ENCODE measurements around the gene PNRC1.
A peak's percentile ranks its signal among the peaks of the same experiment; 100 is the strongest.
"Not testable (repeated sequence)": the region's sequence is repeated elsewhere in the genome, so short reads cannot be mapped to it uniquely, and the experiment has no call there.

Gene PNRC1

DNA sequence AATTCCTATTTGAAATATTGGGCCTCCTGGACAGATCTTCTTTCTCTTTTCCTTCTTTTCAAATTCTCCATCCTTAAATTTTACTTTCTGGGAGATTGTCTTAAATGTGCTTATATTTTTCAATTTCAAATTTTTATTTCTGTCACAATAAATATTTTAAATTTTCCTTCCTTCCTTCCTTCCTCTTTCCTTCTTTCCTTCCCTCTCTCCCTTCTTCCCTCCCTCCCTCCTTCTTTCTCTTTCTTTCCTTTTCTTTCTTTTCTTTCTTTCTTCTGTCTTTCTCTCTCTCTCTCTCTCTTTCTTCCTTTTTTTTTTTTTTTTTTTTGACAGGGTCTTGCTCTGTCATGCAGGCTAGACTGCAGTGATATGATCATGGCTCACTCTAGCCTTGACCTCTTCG, 16.7 kb upstream of the PNRC1 start:
- DNase-seq = no peak

GRCh38 chr6:89064931-89065330, 15.6 kb upstream of the PNRC1 start:
- DNase-seq = not testable (repeated sequence)

DNA sequence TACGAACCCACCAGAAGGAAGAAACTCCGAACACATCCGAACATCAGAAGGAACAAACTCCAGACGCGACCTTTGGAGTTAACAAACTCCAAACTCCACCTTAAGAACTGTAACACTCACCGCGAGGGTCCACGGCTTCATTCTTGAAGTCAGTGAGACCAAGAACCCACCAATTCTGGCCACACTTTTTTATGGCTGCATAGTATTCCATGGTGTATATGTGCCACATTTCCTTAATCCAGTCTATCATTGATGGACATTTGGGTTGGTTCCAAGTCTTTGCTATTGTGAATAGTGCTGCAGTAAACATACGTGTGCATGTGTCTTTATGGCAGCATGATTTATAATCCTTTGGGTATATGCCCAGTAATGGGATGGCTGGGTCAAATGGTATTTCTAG, 14.4 kb upstream of the PNRC1 start:
- DNase-seq = not testable (repeated sequence)

GRCh38 chr6:89066940-89067646, 13.5 kb upstream of the PNRC1 start:
- no peak for DNase-seq

DNA sequence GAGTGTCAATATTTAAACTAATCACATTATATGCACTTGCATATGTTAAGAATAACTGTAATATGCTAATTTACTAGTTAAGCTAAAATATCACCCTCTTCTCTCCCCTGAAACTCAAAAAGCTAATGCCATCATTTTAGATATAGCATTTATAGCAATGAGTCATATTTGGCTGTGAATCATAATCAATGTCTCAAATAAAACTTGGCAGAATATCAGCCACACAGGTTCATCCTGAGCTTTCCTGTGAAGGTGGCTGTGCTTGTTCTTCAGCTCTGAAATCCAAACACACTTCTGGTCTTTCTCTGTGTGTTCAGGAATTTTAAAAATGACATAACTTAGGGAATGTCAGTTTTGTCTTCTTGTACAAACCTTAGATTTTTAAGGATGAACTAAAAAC, 12.8 kb upstream of the PNRC1 start:
- no peak for DNase-seq

DNA sequence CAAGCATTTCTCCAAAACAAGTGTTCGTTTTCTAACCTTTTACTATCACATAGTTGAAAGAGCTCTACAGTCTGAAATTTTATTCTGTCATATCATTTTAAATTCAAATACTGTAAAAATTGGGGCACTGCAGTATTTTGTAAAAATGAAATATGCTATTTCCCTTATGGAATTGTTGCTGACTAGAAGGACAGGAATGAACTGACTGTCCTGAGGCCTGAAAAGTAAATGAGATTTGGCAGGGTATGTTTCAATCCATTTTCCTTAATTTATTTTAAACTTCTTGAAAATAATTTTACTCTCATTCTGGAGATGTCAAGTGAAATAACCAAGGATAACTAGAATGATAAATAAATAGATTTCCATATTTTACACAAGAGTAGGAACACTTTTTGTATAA, 11.9 kb upstream of the PNRC1 start:
- no peak for DNase-seq

DNA sequence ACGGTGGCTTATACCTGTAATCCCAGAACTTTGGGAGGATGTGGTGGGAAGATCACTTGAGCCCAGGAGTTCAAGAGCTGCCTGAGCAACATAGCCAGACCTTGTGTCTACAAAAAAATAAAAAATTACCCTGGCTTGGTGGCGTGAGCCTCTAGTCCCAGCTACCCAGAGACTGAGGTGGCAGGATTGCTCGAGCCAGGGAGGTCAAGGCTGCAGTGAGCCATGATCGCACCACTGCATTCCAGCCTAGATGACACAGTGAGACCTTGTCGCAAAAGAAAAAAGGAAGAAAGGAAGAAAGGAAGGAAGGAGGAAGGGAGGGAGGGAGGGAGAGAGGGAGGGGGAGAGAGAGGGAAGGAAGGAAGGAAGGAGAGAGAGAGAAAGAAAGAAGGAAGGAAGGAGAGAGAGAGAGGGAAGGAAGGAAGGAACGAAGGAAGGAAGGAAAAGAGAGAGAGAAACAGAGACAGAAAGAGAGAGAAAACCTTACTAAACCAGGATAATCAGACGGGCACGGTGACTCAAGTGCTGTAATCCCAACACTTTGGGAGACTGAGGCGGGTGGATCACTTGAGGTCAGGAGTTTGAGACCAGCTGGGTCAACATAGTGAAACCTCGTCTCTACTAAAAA, 10.9 kb upstream of the PNRC1 start:
- no peak for DNase-seq

DNA sequence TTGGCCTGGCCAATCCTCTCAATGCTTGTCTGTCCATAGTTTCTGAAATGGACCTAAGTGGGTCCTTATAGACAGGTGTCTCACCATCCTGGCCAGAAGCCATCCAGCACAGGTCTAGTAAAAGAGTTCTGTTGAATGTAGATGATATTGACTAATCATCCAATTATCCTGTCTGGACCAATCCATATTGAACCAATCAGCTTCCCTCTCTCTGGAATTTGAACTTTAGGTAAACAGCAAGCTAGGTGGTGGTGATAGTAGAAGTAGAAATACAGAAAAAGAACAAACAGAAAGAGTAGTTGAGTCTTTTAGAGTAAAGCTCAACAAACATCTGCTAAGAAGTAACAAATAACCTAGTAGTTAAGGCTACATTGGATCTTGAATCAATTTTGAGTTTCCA, 9.5 kb upstream of the PNRC1 start:
- no peak for DNase-seq

- DNase-seq = no peak
Observed at GRCh38 chr6:89073014-89073620, 7.4 kb upstream of the PNRC1 start.

DNA sequence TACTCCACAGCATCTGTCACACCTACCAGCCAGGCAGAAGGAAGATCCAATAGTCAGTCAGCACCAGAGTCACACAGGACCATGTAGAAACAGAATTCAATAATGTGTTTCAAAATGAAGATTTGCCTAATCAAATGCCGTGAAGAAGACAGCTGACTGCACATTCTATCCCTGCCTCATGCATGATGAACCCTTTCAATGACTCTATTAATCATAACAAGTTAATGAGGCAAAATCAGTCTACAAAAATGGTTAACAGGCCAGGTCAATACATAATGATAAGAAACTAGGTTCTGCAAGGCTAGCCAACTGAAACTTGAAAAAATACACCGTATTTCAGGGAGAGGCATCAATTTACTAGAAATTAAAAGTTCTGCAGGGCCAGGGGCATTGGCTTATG, 6.7 kb upstream of the PNRC1 start:
- DNase-seq = no peak

- DNase-seq = peak; percentile 5 to 53 (median 26)
Observed at GRCh38 chr6:89079511-89080234, 878 bp upstream of the PNRC1 start.

DNA sequence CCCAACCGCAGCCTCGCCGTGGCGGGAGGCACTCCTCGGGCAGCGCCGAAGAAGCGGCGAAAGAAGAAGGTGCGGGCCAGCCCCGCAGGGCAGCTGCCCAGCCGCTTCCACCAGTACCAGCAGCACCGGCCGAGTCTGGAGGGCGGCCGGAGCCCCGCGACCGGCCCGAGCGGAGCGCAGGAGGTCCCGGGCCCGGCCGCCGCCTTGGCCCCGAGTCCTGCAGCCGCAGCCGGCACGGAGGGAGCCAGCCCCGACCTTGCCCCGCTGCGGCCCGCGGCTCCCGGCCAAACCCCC, 525 bp downstream of the PNRC1 start:
- DNase-seq = no peak

DNA sequence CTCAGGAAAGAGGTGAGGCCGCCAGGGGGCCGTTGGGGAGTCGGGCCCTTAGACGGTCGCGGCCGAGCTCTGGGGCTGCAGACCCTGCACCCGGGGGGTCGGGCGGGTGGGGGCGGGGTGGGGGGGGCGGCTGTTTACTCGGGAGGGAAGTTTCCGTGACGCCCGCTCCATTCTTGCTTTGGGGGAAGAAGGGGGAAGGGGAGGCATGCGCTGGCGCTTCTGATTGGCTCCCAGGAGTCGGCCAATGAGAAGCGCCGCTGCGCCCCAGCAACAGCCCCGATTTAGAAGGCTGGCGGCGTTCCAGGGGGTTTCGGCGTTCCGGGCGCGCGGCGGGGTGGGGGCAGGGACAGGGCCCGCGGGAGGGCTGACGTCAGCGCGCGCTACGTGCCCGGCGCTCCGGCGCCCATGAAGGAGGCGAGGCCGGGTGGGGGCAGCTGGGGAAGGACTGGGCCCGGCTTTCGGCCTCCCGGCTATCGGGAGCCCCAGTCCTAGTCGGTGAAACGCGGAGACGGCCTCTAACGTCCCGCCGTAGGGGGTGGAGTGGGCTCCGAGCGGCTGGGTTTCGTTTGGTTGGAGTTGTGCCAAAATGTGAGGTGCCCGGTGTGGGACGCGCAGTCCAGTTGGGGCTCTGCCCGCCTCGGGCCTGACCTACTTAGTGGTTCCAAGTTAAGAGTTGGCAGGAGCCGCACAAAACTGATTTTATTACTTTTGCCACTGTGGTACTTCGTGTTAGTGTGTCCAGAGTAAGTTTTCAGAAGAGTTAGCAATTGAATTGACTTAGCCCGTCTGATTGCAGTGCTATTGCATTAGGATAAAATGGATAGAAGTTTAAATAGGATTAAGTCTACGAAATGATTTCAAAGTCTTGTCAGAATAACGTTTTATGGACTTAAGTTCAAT, 1.1 kb downstream of the PNRC1 start:
- DNase-seq = peak; percentile 98 to 99 (median 99)

DNA sequence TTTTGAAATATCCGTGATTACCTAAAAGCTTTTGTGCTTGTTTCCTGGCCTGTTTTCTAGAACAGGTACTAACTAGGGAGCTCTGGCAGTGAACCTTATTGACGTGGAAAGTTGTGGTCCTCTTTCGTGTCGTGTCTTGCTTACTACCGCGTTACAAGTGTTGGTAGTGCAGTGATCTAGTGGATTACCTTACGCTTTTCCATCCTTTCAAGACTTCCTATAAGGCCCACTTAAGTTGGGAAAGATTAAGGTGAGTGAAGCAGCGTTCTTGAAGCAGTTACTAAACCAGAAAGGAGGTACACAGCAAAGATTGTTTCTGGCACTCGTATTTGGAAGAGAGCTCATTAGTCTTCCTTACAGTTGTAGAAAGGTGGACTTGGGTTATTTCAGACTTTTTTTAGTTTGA, 1.9 kb downstream of the PNRC1 start:
- no peak for DNase-seq

GRCh38 chr6:89084542-89084941, 4.0 kb downstream of the PNRC1 start:
- no peak for DNase-seq

DNA sequence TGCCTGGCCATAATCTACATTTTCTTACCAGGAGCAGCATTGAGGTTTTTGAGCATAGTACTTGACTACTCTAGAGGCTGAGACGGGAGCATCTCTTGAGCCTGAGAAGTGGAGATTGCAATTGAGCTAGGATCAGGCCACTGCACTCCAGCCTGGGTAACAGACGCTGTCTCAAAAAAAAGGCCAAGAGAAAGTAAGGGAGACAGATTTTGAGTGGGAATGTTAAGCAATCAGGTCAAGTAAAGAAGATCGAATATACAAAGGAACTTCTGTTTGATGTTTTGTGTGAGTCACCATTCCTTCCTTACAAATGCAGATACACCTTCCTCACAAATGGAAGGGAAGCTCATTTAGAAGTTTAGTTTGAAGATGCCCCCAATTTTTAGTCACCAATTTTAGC, 4.4 kb downstream of the PNRC1 start:
- no peak for DNase-seq

DNA sequence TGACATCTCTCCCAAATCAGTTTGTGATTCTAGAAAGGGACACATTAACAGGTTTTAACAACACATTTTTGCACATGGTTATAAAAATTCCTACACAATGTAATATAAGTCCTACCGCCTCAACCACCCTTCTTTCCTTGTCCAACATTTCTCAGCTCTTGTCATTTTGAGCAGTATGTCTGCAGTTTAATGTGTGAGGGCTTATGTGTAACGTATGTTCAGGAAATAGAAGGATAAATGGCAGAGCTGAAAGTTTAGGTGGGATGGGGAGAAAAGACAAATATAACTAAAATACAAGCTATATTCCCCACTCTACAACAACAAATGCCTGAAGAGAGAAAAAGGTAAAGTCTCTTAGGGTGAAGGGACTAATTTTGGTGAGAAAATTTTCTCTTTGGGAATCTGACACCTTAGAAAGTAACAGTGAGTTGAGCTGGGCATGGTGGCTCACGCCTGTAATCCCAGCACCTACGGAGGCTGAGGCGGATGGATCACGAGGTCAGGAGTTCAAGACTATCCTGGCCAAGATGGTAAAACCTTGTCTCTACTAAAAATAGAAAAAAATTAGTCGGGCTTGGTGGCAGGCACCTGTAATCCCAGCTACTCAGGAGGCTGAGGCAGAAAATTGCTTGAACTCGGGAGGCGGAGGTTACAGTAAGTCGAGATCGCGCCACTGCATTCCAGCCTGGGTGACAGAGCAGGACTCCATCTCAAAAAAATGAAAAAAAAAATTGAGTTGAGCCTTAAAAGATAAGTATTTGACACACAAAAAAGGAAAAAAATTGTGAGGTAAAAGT, 5.1 kb downstream of the PNRC1 start:
- DNase-seq = no peak

GRCh38 chr6:89087881-89088280, 7.3 kb downstream of the PNRC1 start:
- DNase-seq = no peak

DNA sequence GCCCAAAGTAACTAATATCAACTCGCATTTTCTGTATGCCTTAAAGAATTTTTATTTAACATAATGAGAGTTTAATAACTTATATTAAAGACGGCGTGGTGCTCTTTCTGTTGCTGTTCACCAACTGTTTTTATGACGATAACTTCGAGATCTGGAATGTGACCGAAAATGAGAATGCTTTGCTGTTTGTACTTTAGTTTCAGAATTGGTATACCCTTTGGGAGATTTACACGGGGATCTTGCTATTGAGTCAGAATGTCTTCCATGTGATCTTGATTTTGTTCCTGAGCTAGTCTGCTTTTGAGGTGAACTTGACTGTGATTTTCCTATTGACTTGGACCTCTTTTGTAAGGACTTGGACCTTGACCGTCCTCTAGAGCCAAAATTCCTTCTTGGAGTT, 17.9 kb downstream of the PNRC1 start:
- no peak for DNase-seq

DNA sequence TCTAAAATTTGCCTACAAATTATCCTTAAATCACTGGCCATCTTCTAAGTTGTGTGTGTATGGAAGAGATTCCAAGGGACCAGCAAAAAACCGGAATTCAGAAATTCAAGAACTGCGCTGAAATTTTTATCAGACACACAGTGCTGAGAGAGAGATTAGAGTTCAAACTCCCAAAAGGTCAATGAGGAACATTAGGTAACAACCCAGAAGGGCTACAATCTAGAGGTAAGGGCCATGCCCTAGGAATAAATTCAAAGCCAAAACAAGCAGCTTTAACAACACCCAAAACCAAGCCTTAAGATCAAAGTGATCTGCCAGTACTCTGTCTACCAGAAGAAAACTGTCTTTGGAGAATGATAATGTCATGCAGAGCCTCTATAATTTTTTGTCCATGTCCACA, 19.6 kb downstream of the PNRC1 start:
- DNase-seq = no peak

DNA sequence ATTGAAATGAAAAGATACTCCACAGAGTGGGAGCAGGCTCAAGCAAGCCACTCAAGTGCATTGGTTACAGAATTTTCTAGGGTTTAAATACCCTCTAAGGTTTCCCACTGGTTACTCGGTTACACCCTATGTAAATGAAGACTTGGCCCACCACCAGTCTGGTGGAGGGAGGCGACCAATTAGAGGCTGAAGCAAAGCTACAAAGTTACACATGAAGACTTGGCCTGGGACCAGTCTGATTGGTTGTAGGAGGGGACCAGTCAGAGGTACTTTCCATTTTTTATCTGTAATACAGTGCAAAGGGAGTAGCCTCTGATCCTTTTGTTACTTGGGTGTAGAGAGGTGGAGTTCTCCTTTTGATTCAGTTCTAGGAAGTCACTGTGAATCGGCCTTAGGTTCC, 29.7 kb downstream of the PNRC1 start:
- DNase-seq = no peak

DNA sequence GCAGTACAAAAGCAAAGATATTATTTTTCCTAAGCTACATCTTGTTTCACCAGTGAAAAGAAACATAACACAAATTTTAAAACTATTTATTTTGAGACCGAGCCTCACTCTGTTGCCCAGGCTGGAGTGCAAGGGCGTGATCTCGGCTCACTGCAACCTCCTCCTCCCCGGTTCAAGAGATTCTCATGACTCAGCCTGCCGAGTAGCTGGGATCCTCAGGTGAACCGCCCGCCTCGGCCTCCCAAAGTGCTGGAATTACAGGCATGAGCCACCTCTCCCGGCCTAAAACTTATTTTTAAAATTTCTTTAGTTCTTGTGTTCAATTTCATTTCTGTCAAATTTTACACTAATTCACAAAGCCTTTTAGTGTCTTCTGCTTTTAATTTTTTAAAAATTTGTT, 31.4 kb downstream of the PNRC1 start:
- no peak for DNase-seq
